RPMI7951 (cell line): ENCODE measurements around the gene HMMR. TPM values are rescaled to one million over a fixed set of nuclear protein-coding genes. Genes with fewer than 3 reads are reported as not detected.
A peak's percentile ranks its signal among the peaks of the same experiment; 100 is the strongest.
"Not testable (repeated sequence)": the region's sequence is repeated elsewhere in the genome, so short reads cannot be mapped to it uniquely, and the experiment has no call there.

Source experiments
- DNase-seq: peaks from one replicate; pipeline ENCODE4 v3.0.0-alpha.2; 2012; ENCODE audit warnings: low read depth
- total RNA-seq: library from RNA; depleted of rRNA; stranded (reverse); fragments of >200 nt; shearing (Covaris generic); gene quantifications from 2 replicates; pipeline ENCODE4 v1.2.3, GENCODE V29; 2014; rRNA removed

The HMMR gene
- total RNA-seq, 1 experiment from 2014 or later: 79.3 TPM

DNA sequence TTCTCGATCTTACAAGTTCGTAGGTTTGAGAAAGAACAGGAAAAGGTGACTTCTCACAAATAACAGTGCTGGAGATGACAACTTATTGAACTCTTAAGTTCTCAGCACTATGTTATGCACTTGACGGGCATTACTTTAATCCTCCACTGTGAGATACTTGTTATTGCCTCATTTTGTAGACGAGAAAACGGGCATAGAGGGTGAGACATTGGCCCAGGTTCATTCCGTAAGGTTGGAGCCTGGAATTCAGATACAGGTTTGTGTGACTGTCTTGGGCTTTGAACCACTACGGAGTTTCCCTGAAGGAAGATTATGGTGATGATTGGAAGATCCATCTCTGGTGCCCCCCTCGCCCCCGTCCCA lies 45.6 kb downstream of the HMMR start:
- DNase-seq: no peak

DNA sequence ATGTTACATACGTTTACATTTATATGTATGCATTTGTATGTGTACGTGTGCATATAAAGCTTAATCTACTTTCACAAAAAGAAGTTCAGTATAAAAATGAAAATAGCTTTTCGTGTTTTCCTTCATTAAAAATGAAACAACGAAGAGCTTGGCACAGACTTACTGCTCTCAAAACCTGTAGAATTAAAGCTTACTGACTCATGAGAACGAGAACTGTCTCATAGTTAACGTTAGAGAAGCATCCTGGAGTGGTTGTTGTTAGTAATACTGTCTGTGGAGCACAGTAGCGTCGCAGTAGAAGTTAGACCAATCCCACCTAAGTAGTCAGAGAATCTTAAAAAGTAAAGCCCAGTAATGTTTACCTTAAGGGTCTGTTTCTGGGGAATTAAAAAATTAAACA lies 46.3 kb downstream of the HMMR start:
- DNase-seq: peak; percentile 18

DNA sequence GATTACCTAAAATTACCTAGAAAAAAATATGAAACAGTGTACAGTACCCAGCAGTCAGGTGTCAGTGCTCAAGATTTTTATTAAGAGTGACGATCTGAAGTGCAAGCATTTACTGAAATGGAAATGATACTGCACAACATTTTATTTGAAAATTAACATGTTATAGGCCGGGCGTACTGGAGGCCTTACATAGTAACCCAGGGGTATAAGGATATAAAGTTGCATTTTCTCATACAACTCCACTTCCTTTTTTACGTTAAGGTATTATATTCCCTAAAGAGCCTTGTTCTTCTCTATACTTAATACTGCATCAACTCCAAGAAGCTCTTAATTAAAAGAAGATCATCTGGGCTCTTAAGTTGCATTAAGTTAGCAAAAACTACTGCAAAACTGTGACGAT lies 48.3 kb downstream of the HMMR start:
- no peak for DNase-seq

DNA sequence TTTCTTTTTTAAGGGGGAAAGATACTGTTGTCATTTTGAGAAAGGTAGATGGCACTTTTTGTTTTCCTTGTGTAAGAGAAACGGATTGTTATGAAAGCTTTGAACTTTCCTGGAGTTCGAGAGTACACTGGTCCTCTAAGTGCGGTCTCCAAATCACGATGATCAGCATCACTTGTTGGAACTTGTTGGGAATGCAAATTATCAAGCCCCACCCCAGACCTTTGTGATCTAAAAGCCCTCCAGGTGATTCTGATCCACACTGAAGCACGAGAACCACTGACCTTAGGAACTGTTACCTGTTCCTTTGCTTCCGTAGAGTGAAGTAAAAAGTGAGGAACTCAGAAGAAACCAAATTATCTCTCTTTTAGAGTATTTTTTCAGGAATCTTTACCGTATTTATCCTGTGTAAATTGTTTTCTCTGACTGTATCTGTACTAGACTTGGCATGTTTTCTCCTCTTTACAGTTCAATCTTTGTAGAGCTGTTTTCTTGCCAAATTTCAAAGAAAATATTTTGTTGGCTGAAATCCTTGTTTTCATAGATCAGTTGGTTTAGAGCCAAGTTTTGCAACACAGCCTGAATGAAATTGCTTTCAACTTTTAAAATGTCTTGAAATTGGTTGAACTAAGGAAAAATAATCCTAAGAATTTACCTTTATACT lies 49.0 kb downstream of the HMMR start:
- DNase-seq: no peak

DNA sequence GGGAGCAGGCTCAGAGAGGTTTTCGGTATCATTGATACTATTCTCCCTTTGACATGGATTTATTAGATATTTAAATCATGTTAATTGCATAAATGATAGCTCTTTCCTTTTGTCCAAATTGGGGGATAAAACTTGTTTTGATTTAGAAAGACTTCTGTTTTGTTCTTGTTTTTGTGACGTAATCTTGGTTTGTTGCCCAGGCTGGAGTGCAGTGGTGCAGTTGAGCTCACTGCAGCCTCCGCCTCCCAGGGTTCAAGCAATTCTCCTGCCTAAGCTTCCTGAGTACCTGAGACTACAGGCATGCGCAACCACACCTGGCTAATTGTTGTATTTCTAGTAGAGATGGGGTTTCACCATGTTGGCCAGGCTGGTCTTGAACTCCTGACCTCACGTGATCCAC lies 52.1 kb downstream of the HMMR start:
- DNase-seq: no peak

DNA sequence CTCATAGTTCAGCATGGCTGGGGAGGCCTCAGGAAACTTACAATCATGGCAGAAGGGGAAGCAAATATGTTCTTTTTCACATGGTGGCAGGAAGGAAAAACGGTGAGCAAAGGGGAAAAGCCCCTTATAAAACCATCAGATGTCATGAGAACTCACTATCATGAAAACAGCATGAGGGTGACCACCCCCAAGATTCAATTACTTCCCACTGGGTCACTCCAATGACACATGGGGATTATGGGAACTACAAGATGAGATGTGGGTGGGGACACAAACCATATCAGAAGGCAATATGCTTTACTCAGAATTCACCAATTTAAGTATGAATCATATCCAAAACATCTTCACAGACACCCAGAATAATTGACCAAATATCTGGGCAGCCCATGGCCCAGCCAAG lies 64.7 kb downstream of the HMMR start:
- DNase-seq: no peak

DNA sequence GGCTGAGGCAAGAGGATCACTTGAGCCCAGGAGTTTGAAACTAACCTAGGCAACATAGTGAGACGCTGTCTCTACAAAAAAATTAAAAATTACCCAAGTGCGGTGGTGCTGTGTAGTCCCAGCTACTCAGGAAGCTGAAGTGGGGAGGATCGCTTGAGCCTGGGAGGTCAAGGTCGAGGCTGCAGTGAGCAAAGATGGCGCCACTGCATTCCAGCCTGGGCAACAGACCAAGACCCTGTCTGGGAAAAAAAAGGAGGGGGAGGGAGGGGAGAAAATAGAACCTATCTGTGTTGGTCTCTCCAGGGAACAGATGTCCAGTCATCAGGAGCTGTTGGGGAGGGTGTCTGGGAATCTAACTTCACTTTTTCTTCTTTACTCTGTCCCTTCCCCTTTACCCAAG lies 69.3 kb downstream of the HMMR start:
- no peak for DNase-seq

DNA sequence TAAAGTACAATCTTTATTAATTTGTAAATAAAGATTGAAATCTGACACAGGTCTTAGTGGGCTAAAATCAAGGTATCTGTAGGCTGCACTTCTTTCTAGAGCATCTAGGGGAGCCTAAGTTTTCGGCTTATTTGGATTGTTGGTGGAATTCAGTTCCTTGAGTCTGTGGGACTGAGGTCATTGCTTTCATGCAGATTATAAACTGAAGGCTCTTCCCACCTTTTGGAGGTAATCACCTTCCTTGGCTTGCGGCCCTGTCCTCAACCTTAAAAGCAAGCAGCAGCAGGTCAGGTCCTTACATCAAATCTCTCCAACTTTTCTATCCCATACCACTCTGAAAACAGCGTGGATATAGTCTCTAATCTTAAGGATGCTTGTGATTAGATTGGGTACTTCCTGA lies 70.8 kb downstream of the HMMR start:
- no peak for DNase-seq

DNA sequence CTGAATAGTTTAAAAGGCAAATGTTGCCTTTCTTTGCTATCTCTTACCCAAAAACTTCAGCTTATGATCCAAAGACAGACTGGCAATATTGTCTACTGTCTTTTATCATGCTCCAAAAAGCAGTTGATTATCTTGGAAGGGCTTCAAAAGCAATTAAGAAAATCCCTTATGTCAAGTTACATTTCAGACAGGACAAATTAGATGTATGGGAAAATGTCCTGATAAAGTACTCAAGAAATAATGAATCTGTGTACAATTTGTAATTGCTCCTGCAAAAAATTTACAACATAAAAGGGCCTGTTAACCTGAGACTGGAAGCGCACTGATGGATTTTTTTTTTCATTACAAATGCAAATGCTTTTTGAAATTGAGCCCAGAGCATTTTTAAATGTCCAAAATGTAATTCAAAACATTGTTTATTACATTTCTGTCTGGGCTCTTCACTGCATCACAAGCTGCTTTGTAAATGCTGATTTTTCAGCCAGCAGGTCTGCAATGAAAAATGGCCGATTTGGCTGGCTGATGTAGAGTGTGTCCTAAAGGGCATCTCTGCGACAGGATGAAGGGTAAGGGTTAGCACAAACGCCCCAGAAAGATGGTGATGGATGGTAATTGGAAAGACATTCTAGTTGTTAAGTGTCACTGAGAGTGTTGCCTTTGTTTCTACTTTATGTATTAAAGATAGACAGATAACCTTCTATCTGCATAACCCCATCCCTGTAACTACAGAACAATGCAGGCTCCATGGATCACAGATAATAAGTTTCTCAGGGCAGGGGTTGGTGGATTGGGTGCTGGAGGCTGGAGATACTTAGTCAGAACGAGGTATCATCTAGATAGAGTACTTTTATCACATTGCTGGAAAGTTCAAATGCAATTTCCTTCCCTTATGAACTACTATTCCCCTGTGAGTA lies 72.0 kb downstream of the HMMR start:
- DNase-seq: no peak

DNA sequence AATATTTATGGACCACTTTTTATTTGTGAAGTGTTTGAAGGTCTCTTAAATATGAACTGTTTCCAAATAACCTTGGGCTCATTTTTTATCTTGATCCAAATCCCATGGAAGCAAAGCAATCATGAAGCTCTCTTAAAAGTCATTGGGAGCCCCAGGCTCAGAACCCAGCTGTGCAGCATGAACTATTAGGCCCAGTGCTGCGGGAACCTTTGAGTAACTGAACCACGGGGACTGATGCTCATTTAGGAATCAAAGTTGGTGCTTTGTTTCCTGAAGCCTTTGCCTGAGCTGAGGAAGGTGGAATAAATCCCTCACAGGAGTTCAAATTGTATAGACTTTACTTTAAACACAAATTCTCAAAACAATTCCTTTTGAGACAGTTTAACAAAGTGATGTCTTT lies 72.8 kb downstream of the HMMR start:
- no peak for DNase-seq

DNA sequence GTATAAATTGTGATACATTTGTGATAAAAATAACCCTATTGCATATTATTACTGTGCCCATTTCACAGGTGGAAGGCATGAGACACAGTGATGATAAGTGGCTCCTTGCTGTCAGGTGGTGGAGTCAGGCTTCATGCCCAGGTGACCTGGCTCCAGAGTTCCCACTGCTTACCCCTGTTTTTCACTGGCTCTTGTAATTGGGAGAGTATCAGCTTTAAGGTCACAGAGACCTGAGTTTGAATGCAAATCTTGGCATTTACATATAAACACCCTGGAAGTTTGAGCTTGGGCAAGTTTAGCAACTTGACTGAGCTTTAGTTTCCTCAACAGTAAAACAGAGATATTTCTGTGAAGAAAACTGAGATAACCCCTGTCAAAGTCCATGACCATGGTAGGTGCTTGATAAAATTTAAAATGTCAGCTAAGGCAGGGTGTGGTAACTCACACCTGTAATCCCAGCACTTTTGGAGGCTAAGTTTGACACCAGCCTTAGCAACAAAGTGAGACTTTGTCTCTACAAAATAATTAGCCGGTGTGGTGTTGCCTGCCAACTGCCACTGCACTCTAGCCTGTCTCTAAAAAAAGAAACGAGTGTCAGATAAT lies 74.2 kb downstream of the HMMR start:
- DNase-seq: no peak

DNA sequence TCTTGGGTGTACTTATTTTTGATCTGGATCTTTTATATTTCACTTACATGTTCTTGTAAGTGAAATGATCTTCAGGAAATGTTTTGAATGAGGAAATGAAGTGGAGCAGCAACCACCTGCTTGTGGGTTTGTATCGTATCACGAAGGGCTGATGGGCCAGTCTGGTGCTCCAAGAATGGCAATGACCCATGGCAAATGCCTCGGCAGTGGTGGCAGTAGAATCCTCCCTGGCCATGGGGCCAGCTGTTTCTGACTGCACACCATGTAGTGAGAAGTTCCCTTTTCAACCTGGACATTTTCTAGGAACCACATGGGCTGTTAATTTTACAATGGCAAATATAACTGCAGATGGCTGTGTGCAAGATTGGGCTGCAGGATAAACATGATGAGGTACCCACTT lies 74.9 kb downstream of the HMMR start:
- no peak for DNase-seq

DNA sequence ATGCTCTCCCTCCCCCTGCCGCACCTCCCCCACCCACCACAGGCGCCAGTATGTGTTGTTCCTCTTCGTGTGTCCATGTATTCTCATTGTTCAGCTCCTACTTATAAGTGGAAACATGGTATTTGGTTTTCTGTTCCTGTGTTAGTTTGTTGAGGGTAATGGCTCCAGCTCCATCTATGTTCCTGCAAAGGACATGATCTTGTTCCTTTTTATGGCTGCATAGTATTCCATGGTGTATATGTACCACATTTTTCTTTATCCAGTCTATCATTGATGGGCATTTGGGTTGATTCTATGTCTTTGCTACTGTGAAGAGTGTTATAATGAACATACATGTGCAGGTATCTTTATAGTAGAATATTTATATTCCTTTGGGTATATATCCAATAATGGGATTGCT lies 76.0 kb downstream of the HMMR start:
- DNase-seq: not testable (repeated sequence)

DNA sequence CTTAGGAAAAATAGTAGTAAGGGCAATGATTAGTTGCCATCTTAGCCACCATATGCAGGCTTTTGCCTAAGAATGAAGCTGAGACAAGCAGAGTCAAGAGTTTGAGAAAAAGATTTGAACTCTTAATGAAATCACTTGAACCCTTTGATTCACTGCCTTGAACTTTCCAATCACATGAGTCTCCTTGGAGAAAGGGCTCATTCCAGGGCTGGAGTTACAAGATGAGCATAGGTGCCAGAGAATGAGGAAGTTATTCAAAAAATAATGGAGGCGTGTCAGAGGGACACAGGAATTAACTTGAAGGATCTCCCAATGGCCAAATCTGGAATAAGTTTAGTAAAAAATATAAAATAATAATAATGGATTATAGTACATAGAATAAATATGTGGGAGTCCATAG lies 80.3 kb downstream of the HMMR start:
- DNase-seq: no peak

Other genes starting within 250 kb of the HMMR start
- 190 and 272 TPM in 2 replicates for gene CCNG1, start 23.0 kb upstream of the HMMR start, total RNA-seq
- 7.3 and 10.4 TPM in 2 replicates for gene NUDCD2, start 530 bp upstream of the HMMR start, total RNA-seq
- gene MAT2B, start 45.0 kb downstream of the HMMR start, total RNA-seq: 59.1 and 68.0 TPM in 2 replicates